HEK293 (cell line): ENCODE measurements around the gene LTV1.
A peak's percentile ranks its signal among the peaks of the same experiment; 100 is the strongest.

Source experiments
- BCL11A ChIP-seq: fragments of 450-650 bp; formaldehyde crosslinking; IDR thresholded peaks from 2 replicates; pipeline ENCODE4 v1.5.1; 2016; ENCODE audit warnings: low read depth, missing biosample characterization, missing genetic modification characterization
- GFI1B ChIP-seq: fragments of 450-650 bp; formaldehyde crosslinking; IDR thresholded peaks from 2 replicates; pipeline ENCODE4 v1.5.1; 2016; ENCODE audit warnings: missing biosample characterization, missing genetic modification characterization
- GLIS1 ChIP-seq: fragments of 450-650 bp; formaldehyde crosslinking; IDR thresholded peaks from 2 replicates; pipeline ENCODE4 v1.5.1; 2016; ENCODE audit warnings: missing biosample characterization, missing genetic modification characterization
- GLIS2 ChIP-seq: fragments of 450-650 bp; formaldehyde crosslinking; IDR thresholded peaks from 2 replicates; pipeline ENCODE4 v1.5.1; 2016; ENCODE audit warnings: missing biosample characterization, missing genetic modification characterization
- KLF10 ChIP-seq: fragments of 450-650 bp; IDR thresholded peaks from 2 replicates; pipeline ENCODE4 v1.5.1; 2018; ENCODE audit warnings: missing biosample characterization, mild to moderate bottlenecking, missing genetic modification characterization
- OSR2 ChIP-seq: fragments of 450-650 bp; formaldehyde crosslinking; IDR thresholded peaks from 2 replicates; pipeline ENCODE4 v1.5.1; 2016; ENCODE audit warnings: missing biosample characterization, missing genetic modification characterization
- SP3 ChIP-seq: fragments of 450-650 bp; formaldehyde crosslinking; IDR thresholded peaks from 2 replicates; pipeline ENCODE4 v1.5.1; 2016; ENCODE audit warnings: missing biosample characterization, missing genetic modification characterization
- TRIM28 ChIP-seq: IDR thresholded peaks from 2 replicates; pipeline ENCODE4 v1.6.1; 2011; ENCODE audit warnings: low read length, control low read depth, borderline replicate concordance
- TSHZ1 ChIP-seq: fragments of 450-650 bp; formaldehyde crosslinking; IDR thresholded peaks from 2 replicates; pipeline ENCODE4 v1.5.1; 2016; ENCODE audit warnings: missing biosample characterization, missing genetic modification characterization, borderline replicate concordance
- WT1 ChIP-seq: fragments of 450-650 bp; formaldehyde crosslinking; IDR thresholded peaks from 2 replicates; pipeline ENCODE4 v1.5.1; 2016; ENCODE audit warnings: missing biosample characterization, missing genetic modification characterization
- ZBTB7A ChIP-seq: fragments of 450-650 bp; formaldehyde crosslinking; IDR thresholded peaks from 2 replicates; pipeline ENCODE4 v1.5.1; 2016; ENCODE audit warnings: low read depth, missing biosample characterization, missing genetic modification characterization
- ZEB2 ChIP-seq: fragments of 450-650 bp; formaldehyde crosslinking; IDR thresholded peaks from 2 replicates; pipeline ENCODE4 v1.5.1; 2016; ENCODE audit warnings: missing biosample characterization, missing genetic modification characterization
- ZNF132 ChIP-seq: fragments of 450-650 bp; formaldehyde crosslinking; IDR thresholded peaks from 2 replicates; pipeline ENCODE4 v1.5.1; 2017; ENCODE audit warnings: missing biosample characterization, missing genetic modification characterization, borderline replicate concordance
- ZNF138 ChIP-seq: fragments of 450-650 bp; formaldehyde crosslinking; IDR thresholded peaks from 2 replicates; pipeline ENCODE4 v1.5.1; 2016; ENCODE audit warnings: missing biosample characterization, missing genetic modification characterization, borderline replicate concordance
- ZNF16 ChIP-seq: fragments of 450-650 bp; formaldehyde crosslinking; IDR thresholded peaks from 2 replicates; pipeline ENCODE4 v1.5.1; 2016; ENCODE audit warnings: low read depth, missing biosample characterization, missing genetic modification characterization
- ZNF366 ChIP-seq: fragments of 450-650 bp; formaldehyde crosslinking; conservative IDR thresholded peaks from 2 replicates; pipeline ENCODE4 v1.5.1; 2016; ENCODE audit warnings: missing biosample characterization, missing genetic modification characterization
- ZNF394 ChIP-seq: fragments of 450-650 bp; formaldehyde crosslinking; IDR thresholded peaks from 2 replicates; pipeline ENCODE4 v1.5.1; 2016; ENCODE audit warnings: missing biosample characterization, missing genetic modification characterization, mild to moderate bottlenecking, moderate library complexity, borderline replicate concordance
- ZNF416 ChIP-seq: fragments of 450-650 bp; formaldehyde crosslinking; IDR thresholded peaks from 2 replicates; pipeline ENCODE4 v1.5.1; 2016; ENCODE audit warnings: missing biosample characterization, missing genetic modification characterization
- ZNF571 ChIP-seq: fragments of 450-650 bp; formaldehyde crosslinking; IDR thresholded peaks from 2 replicates; pipeline ENCODE4 v1.5.0; 2017; ENCODE audit warnings: missing biosample characterization, missing genetic modification characterization
- ZNF623 ChIP-seq: fragments of 450-650 bp; formaldehyde crosslinking; IDR thresholded peaks from 2 replicates; pipeline ENCODE4 v1.5.1; 2016; ENCODE audit warnings: missing biosample characterization, missing genetic modification characterization
- ZNF670 ChIP-seq: fragments of 450-650 bp; formaldehyde crosslinking; IDR thresholded peaks from 2 replicates; pipeline ENCODE4 v1.5.1; 2016; ENCODE audit warnings: missing biosample characterization, missing genetic modification characterization, low read depth
- ZNF692 ChIP-seq: fragments of 450-650 bp; formaldehyde crosslinking; IDR thresholded peaks from 2 replicates; pipeline ENCODE4 v1.5.1; 2016; ENCODE audit warnings: missing biosample characterization, missing genetic modification characterization
- ZNF701 ChIP-seq: fragments of 450-650 bp; formaldehyde crosslinking; IDR thresholded peaks from 2 replicates; pipeline ENCODE4 v1.5.1; 2016; ENCODE audit warnings: missing biosample characterization, missing genetic modification characterization
- ZNF707 ChIP-seq: fragments of 450-650 bp; formaldehyde crosslinking; IDR thresholded peaks from 2 replicates; pipeline ENCODE4 v1.5.1; 2016; ENCODE audit warnings: missing biosample characterization, missing genetic modification characterization
- ZNF837 ChIP-seq: fragments of 450-650 bp; formaldehyde crosslinking; IDR thresholded peaks from 2 replicates; pipeline ENCODE4 v1.5.1; 2016; ENCODE audit warnings: missing biosample characterization, missing genetic modification characterization
- ZSCAN18 ChIP-seq: fragments of 450-650 bp; formaldehyde crosslinking; IDR thresholded peaks from 2 replicates; pipeline ENCODE4 v1.5.1; 2016; ENCODE audit warnings: missing biosample characterization, missing genetic modification characterization
- TF ChIP-seq, protein P1 (sequence below): sonication (generic); formaldehyde crosslinking; IDR thresholded peaks from 2 replicates; pipeline ENCODE4 v1.8.1; 2022; ENCODE audit warnings: mild to moderate bottlenecking, moderate library complexity, missing genetic modification reagents

Gene LTV1

GRCh38 chr6:143842902-143843676 is at the start of gene LTV1 (continued):
- TF ChIP-seq SP3 (tag by site-specific recombination) (peak; percentile 92), ZEB2 (peak; percentile 34; the same call in 1 of the 2 replicates), ZNF692 (tag by site-specific recombination) (peak; percentile 79; the same call in 1 of the 2 replicates), BCL11A (tag by site-specific recombination) (no peak), WT1 (peak; percentile 68), ZNF394 (peak; percentile 28; the same call in 1 of the 2 replicates), ZSCAN18 (tag by site-specific recombination) (no peak), KLF10 (tag by site-specific recombination) (0 out of 2 replicates have a peak, but pooled peaks have one; percentile 52), OSR2 (tag by site-specific recombination) (peak; percentile 64; the same call in 1 of the 2 replicates), TRIM28 (no peak), ZNF571 (tag by site-specific recombination) (no peak), TSHZ1 (tag by site-specific recombination) (no peak), ZNF837 (tag by site-specific recombination) (no peak), ZNF670 (tag by site-specific recombination) (no peak), GLIS1 (tag by site-specific recombination) (peak; percentile 79), ZNF366 (tag by site-specific recombination) (no peak), ZNF701 (tag by site-specific recombination) (no peak), ZBTB7A (tag by site-specific recombination) (no peak), ZNF16 (tag by site-specific recombination) (no peak), ZNF132 (tag by site-specific recombination) (no peak), ZNF416 (tag by site-specific recombination) (no peak), ZNF138 (tag by site-specific recombination) (no peak), GFI1B (tag by site-specific recombination) (peak; percentile 14; the same call in 1 of the 2 replicates), ZNF707 (tag by site-specific recombination) (no peak), ZNF623 (tag by site-specific recombination) (0 out of 2 replicates have a peak, but pooled peaks have one; percentile 39), GLIS2 (peak; percentile 100)
- TF ChIP-seq, protein P1, sequence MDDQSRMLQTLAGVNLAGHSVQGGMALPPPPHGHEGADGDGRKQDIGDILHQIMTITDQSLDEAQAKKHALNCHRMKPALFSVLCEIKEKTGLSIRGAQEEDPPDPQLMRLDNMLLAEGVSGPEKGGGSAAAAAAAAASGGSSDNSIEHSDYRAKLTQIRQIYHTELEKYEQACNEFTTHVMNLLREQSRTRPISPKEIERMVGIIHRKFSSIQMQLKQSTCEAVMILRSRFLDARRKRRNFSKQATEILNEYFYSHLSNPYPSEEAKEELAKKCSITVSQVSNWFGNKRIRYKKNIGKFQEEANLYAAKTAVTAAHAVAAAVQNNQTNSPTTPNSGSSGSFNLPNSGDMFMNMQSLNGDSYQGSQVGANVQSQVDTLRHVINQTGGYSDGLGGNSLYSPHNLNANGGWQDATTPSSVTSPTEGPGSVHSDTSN (CRISPR knock-in tag), result peak; percentile 91
- TF ChIP-seq, all 188 proteins: peak for 66
